HTR-8/SVneo (cell line): ENCODE measurements around the gene HSD17B1.

ENCODE experiments used
- DNase-seq: peaks from one replicate; pipeline ENCODE4 v3.0.0; 2011; ENCODE audit warnings: low spot score, mixed read lengths; ENCODE audit not compliant: insufficient read length
- FAIRE-seq: peaks from 2 replicates; lab custom pipeline; 2011; peaks lifted over from hg19 to GRCh38; lab: Jason Lieb, UNC

Gene HSD17B1

GRCh38 chr17:42590886-42591285 lies 38.2 kb downstream of the HSD17B1 start:
- no peak for FAIRE-seq
- DNase-seq = no peak

DNA sequence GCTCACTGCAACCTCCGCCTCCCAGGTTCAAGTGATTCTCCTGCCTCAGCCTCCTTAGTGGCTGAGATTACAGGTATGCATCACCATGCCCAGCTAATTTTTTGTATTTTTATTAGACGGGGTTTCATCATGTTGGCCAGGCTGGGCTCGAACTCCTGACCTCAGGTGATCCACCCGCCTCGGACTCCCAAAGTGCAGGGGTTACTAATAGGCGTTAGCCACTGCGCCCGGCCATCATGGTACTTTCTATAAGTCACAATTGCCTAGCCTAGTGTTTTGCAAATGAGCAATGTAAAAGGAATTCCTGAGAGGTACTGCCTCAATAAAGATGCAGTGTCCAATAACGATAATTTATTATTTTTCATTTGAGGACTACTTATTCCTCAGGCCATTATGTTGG lies 38.7 kb downstream of the HSD17B1 start:
- FAIRE-seq (no peak), DNase-seq (no peak)

DNA sequence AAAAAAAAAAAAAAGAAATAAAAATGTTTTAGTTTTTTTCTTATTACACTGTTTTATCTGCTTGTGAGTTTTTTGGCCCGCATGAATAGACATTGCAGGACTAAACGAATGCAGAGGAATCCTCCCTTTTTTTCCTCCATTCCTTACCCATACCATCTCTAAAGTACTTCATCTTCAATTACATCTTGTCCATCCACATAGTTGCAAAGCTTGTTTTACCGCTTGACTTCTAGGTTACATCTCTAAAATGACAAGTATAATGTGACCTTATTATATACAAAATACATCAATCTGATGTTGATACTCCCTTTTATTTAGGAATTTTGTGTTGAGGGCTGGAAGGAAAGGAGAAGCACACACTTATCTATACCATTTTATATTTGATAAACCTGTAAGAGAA lies 43.7 kb downstream of the HSD17B1 start:
- no peak for DNase-seq
- FAIRE-seq = no peak

GRCh38 chr17:42598905-42599304 lies 46.2 kb downstream of the HSD17B1 start:
- DNase-seq (no peak), FAIRE-seq (no peak)

DNA sequence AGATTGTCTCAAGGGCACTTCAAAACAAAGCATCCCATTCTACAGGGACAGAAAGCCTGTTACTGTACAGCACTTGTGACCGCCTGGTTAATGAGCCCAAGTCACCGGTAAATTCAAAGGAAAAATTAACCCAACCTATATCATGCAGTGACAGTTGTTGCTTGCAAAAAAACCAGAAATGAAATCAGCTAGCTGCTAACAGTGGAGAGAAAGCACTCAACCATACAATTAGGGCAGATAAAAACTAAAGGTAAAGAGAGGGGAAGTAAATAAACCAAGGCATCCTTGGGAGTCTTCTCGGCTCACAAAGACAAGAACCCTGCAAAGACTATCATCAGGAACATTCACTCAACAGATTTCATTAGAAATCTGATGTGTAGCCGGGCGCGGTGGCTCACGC lies 50.6 kb downstream of the HSD17B1 start:
- no peak for FAIRE-seq
- DNase-seq = no peak
